Stimulated activated CD4-positive, alpha-beta T cell treated with anti-CD3 and anti-CD28 coated beads, Interleukin-4, amount 100 ng/mL, for 1 hour (primary cell): ENCODE data around the gene PIKFYVE.
"Not testable (repeated sequence)": the region's sequence is repeated elsewhere in the genome, so short reads cannot be mapped to it uniquely, and the experiment has no call there.

Experiments
- DNase-seq: peaks from one replicate; pipeline ENCODE4 v3.0.0-alpha.2; 2020

The PIKFYVE gene

GRCh38 chr2:208363485-208363884 lies 97.4 kb downstream of the PIKFYVE start:
- no peak for DNase-seq

GRCh38 chr2:208366215-208367127 lies 100.4 kb downstream of the PIKFYVE start:
- no peak for DNase-seq

- DNase-seq, result no peak
Observed at GRCh38 chr2:208369091-208369490, 103.0 kb downstream of the PIKFYVE start.

DNA sequence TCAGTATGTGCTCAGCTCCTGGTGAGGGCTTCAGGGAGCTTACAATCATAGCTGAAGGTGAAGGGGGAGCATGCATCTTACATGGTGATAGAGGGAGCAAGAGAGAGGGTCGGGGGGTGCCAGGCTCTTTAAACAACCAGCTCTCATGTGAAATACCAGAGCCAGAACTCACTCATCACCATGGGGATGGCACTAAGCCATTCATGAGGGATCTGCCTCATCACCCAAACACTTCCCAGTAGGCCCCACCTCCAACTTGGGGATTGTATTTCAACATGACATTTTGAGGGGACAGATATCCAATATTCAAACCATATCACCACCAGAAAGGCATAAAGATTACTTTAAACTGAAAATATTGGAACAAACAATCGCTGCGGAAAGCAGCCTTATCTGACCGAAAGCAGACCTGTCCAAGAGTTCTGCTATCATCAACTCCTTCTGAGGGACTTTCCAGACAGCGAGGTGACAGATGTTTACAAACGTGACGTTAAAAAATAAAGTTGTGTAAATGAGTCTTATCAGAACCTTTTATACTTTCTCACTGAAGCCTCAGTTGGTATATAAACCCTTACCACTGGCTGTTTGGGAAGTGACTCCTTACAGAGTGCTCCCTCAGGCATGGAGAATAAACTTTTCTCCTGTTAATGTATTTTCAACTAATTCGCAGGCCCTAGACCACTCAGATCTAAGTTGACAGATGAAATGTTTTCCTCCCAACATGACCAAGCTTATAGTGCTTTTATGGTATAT lies 105.0 kb downstream of the PIKFYVE start:
- no peak for DNase-seq

GRCh38 chr2:208371634-208371935 lies 105.5 kb downstream of the PIKFYVE start:
- no peak for DNase-seq

DNA sequence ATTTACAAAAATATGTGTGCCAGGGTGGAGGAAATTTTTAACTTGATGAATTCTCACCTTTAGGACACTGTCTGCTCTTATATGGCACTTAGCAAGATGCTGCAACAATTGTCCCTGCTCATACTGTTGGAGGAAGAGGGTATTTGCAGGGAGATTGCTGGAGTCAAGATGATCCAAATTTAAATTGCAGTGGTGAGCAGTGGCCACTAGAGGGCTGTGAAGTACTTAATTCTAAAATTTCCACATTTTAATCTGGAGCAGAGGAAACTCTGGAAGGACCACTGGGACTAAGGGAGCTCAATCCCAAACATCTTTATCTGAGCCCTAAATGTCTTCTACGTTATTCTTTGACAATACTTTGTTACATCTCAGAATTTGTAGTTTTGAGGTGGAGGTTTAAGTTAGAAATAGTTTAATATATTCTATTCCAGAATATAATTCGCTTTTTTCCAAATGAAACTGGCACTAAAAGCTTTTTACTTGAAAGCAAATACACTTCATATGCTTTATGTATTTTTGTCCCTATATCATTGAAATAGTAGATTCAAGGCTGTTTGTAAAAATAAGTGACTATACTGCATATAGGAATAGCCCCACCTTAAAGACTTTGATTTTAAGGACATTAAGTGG lies 107.5 kb downstream of the PIKFYVE start:
- DNase-seq, result no peak

DNA sequence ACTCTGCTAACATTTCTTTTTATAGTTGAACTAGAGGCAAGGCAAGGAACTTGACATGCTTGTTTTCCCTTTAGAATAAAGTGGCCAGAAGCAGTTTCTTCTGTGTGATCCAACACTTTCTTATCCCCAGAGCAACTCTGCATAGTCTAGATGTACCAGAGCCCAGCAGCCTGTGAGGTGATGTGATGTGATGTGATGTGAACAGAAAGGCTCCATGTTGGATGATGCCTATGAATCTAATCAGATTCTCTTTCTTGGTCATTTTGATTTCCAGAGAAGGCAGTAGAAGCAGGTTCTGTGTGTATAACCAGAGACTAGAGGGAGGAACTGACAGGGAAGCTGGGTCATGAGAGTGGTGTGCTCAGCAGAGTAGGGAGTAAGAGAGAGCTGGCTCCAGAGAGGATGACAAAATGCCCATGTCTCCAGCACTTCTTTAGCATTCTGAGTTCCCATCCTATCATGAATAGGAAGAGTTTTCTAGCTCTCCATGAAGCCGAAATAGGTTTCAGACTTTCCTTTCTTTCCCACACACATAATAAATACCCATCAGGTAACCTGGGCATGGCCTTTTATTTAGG lies 109.5 kb downstream of the PIKFYVE start:
- DNase-seq, result no peak

GRCh38 chr2:208377344-208377860 lies 111.3 kb downstream of the PIKFYVE start:
- DNase-seq, result not testable (repeated sequence)

DNA sequence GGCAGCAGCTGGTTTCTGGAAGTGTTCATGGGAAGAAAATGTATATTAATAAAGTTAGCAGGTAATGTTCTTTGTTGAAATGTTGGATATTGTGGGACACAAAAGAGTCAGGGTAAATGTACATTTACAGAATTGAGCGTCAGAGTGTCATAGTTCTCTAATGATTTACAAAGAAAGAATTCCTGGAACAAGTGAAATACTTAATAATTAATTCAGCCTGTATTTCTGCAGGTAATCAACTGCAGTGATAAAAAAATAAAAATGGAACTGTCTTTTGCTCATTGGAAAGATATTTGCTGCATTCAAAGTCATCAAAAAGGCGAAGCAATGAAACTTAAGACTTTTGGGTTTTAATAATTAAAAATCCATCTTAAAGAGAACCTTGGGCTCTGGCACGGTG lies 113.1 kb downstream of the PIKFYVE start:
- no peak for DNase-seq

DNA sequence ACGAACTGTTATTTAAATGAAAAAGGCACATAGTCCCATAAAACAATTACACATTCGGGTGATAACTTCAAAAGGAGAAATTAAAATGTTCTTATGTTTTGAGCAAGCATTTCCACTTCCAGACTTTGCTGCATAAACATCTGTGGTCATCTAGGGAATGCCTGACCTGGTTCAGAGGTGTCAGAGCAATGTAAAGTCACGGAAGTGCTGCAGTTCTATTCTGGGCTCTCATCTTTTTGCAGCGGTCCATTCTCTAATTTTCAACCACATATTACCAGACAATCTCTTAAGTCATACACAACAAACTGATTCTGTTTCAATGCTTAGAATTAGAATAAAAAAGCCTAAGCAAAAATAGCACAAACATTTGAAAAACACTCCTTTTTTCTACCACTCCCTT lies 118.6 kb downstream of the PIKFYVE start:
- no peak for DNase-seq

DNA sequence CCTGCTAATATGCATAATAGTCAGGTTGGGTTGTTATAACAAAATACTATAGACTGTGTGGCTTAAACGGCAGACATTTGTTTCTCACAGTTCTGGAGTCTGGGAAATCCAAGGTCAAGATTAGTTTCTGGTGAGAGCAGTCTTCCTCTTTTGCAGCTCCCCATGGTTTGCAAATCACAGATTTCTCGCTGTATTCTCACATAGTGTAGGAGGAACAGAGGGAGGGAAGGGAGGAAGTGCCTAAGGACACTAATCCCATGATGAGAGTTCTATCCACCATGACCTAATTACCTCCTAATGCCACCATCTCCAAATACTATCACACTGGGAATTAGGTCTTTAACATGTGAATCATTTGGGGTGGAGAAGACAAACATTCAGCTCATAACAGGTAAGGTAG lies 120.5 kb downstream of the PIKFYVE start:
- no peak for DNase-seq

- no peak for DNase-seq
Observed at GRCh38 chr2:208389940-208390339, 123.9 kb downstream of the PIKFYVE start.

DNA sequence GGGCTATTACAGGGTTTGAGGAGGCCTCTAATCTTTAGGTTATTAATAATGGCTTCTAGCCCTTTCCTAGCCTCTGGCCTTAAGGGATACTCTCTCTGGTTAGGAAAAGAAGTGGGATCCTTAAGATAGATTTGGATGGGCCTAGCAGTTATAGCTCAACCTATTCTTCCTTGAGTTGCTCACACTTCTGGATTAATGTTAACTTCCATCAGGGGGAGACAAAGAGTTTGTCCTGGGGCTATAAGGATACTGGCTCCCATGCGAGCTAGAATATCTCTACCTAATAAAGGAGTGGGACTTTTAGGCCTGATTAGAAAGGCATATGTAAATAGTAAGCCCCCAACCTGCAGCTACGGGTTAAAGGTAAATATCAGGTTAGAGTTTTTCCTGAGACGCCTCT lies 126.2 kb downstream of the PIKFYVE start:
- DNase-seq, result no peak

DNA sequence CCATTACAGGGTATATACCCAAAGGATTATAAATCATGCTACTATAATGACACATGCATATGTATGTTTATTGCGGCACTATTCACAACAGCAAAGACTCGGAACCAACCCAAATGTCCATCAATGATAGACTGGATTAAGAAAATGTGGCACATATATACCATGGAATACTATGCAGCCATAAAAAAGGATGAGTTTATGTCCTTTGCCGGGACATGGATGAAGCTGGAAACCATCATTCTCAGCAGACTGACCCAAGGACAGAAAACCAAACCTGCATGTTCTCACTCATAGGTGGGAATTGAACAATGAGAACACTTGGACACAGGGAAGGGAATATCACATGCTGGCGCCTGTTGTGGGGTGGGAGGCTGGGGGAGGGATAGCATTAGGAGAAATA lies 130.7 kb downstream of the PIKFYVE start:
- not testable (repeated sequence) for DNase-seq

DNA sequence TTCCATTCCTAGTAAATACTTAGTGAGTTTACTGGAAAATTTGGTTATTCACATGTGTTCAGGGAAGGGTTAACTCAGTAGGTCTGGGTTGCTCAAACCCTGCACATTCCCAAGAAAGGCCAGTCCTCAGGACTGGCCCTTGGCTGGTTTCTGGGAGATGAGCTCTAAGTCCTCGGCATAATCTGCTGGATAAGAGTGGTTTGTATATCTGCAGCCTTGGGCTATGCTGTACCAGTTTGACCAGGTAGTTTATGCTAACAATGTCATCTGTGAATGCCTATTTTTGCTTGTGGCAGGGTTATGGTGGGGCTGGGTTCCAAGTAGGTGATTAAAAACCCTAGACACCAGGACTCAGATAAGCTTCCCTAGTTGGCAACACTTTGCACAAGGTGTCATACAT lies 133.1 kb downstream of the PIKFYVE start:
- DNase-seq, result no peak

- no peak for DNase-seq
Observed at GRCh38 chr2:208406474-208407451, 140.7 kb downstream of the PIKFYVE start, which contains the start of gene PTH2R. PTH2R (plus strand) TSS chr2:208406792; CDS start chr2:208407044, 252 bp downstream.

DNA sequence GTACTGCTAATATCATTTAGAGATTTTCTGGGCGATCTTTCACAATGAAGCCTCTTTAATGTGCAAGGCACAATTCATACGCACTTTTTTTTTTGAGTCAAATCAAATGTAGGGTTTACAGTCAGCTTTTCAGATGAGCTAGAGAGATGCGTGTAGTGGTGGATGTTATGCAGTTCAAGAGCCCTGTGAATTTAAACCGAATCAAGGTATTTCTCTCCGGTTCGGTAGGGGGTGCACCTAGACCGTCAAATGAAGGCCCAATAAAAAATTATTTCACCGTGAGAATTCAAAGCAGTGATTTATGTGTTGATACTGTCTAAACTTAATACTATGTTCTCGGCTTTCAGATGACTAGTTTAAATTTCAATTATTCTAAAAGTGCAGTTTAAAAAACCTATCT lies 141.6 kb downstream of the PIKFYVE start:
- no peak for DNase-seq
